HepG2 (cell line): ENCODE measurements around the gene SP5. TPM values are rescaled to one million over a fixed set of nuclear protein-coding genes. Genes with fewer than 3 reads are reported as not detected.
A peak's percentile ranks its signal among the peaks of the same experiment; 100 is the strongest.

Experiments used
- GMEB2 ChIP-seq: IDR thresholded peaks from 2 replicates; pipeline ENCODE4 v1.6.1; 2016; ENCODE audit warnings: missing biosample characterization, missing genetic modification reagents, low read depth
- KIAA2018 ChIP-seq: sonication (generic); formaldehyde crosslinking; IDR thresholded peaks from 2 replicates; pipeline ENCODE4 v1.5.0; 2020; ENCODE audit warnings: mild to moderate bottlenecking, missing genetic modification reagents, borderline replicate concordance
- ZBTB7A ChIP-seq: sonication (generic); formaldehyde crosslinking; IDR thresholded peaks from 2 replicates; pipeline ENCODE4 v1.8.0; 2022; ENCODE audit warnings: mild to moderate bottlenecking, missing genetic modification reagents
- ZNF224 ChIP-seq: sonication (generic); formaldehyde crosslinking; IDR thresholded peaks from 2 replicates; pipeline ENCODE4 v1.5.0; 2020; ENCODE audit warnings: mild to moderate bottlenecking, missing genetic modification reagents
- ZNF263 ChIP-seq: sonication (generic); formaldehyde crosslinking; IDR thresholded peaks from 2 replicates; pipeline ENCODE4 v1.4.0; 2020; ENCODE audit warnings: missing genetic modification reagents
- ZNF264 ChIP-seq: sonication (generic); formaldehyde crosslinking; IDR thresholded peaks from 2 replicates; pipeline ENCODE4 v1.4.0; 2020; ENCODE audit warnings: missing genetic modification reagents
- ZNF609 ChIP-seq: sonication (generic); formaldehyde crosslinking; IDR thresholded peaks from 2 replicates; pipeline ENCODE4 v1.4.0; 2020; ENCODE audit warnings: mild to moderate bottlenecking, missing genetic modification reagents, borderline replicate concordance
- polyA plus RNA-seq, 8 experiments: library from polyadenylated mRNA; depleted of rRNA in 3 of 8; stranded (reverse) in 7 of 8; unstranded in 1 of 8; fragments of >200 nt; fragmentation: Illumina TruSeq in 4 of 8; extraction: Trizol in 4 of 8; gene quantifications; 2 replicates each; pipeline versions ENCODE4 v1.2.1 to v1.2.3, GENCODE V29; 2011 to 2016; ENCODE audit warnings: low read depth in 4 of 8, missing spikeins in 1 of 8, mixed read lengths in 1 of 8; ENCODE audit not compliant: insufficient read depth in 1 of 8
- total RNA-seq, 5 experiments: library from RNA; depleted of rRNA; stranded (reverse); fragments of >200 nt; fragmentation: Illumina TruSeq; extraction: Trizol; gene quantifications; 2 replicates each; pipeline ENCODE4 v1.2.3, GENCODE V29; 2016; ENCODE audit warnings: low read depth in 1 of 5

The SP5 gene
- total and polyA plus RNA-seq, 2 of the 13 experiments (the other 11 are each of a cell fraction or from before 2014, with no cell fraction given), result 50.8 to 119 TPM

GRCh38 chr2:170716851-170717598 is 1.9 kb downstream of the SP5 start (continued):
- TF ChIP-seq KIAA2018 (peak; percentile 83; the same call in 1 of the 2 replicates), ZBTB7A (CRISPR knock-in tag) (peak; percentile 97), GMEB2 (no peak), ZNF609 (peak; percentile 91), ZNF263 (CRISPR knock-in tag) (peak; percentile 57; the same call in 1 of the 2 replicates), ZNF264 (CRISPR knock-in tag) (no peak), ZNF224 (CRISPR knock-in tag) (peak; percentile 81; the same call in 1 of the 2 replicates)
